ENCODE data around the gene CHST12.

Gene CHST12

GRCh38 chr7:2362385-2363088, 40.9 kb upstream of the CHST12 start:
- H3K4me3 ChIP-seq (ENCODE audit: low read depth, low read length) = no peak overlapping the region

GRCh38 chr7:2369139-2369538, 34.3 kb upstream of the CHST12 start:
- no peak for TF ChIP-seq MYC (IDR thresholded peaks at IDR 0.05; ENCODE audit: low read depth, low read length)
- TF ChIP-seq CTCF (IDR thresholded peaks at IDR 0.05; ENCODE audit: low read depth, low read length) = no peak
- TF ChIP-seq MAX (IDR thresholded peaks at IDR 0.05; ENCODE audit: low read depth, low read length) = no peak
- TF ChIP-seq POLR2A (IDR thresholded peaks at IDR 0.05; ENCODE audit: extremely low read depth, insufficient read length) = no peak
- no peak for DNase-seq (ENCODE audit: low read depth)
- H3K4me3 ChIP-seq (ENCODE audit: low read depth, low read length) = no peak overlapping the region

More at GRCh38 chr7:2362385-2363088, 40.9 kb upstream of the CHST12 start:
- DNase-seq (ENCODE audit: low read depth) = no peak
- TF ChIP-seq MAX (IDR thresholded peaks at IDR 0.05; ENCODE audit: low read depth, low read length) (no peak), POLR2A (IDR thresholded peaks at IDR 0.05; ENCODE audit: extremely low read depth, insufficient read length) (no peak), CTCF (IDR thresholded peaks at IDR 0.05; ENCODE audit: low read depth, low read length) (no peak), MYC (IDR thresholded peaks at IDR 0.05; ENCODE audit: low read depth, low read length) (no peak)

- no peak for DNase-seq (ENCODE audit: low read depth)
- H3K4me3 ChIP-seq (ENCODE audit: low read depth, low read length) = no peak overlapping the region
- no peak for TF ChIP-seq POLR2A (IDR thresholded peaks at IDR 0.05; ENCODE audit: extremely low read depth, insufficient read length)
- TF ChIP-seq MAX (IDR thresholded peaks at IDR 0.05; ENCODE audit: low read depth, low read length) = no peak
- TF ChIP-seq MYC (IDR thresholded peaks at IDR 0.05; ENCODE audit: low read depth, low read length) = no peak
Observed at GRCh38 chr7:2371329-2371728, 32.1 kb upstream of the CHST12 start.

GRCh38 chr7:2372724-2373123, 30.7 kb upstream of the CHST12 start:
- H3K4me3 ChIP-seq (ENCODE audit: low read depth, low read length) = no peak overlapping the region
- DNase-seq (ENCODE audit: low read depth) = no peak
- no peak for TF ChIP-seq POLR2A (IDR thresholded peaks at IDR 0.05; ENCODE audit: extremely low read depth, insufficient read length)
- TF ChIP-seq MAX (IDR thresholded peaks at IDR 0.05; ENCODE audit: low read depth, low read length) = no peak
- no peak for TF ChIP-seq MYC (IDR thresholded peaks at IDR 0.05; ENCODE audit: low read depth, low read length)
- no peak for TF ChIP-seq CTCF (IDR thresholded peaks at IDR 0.05; ENCODE audit: low read depth, low read length)

- no peak overlapping the region for H3K4me3 ChIP-seq (ENCODE audit: low read depth, low read length)
- TF ChIP-seq MAX (IDR thresholded peaks at IDR 0.05; ENCODE audit: low read depth, low read length) = no peak
- TF ChIP-seq CTCF (IDR thresholded peaks at IDR 0.05; ENCODE audit: low read depth, low read length) = no peak
- no peak for TF ChIP-seq MYC (IDR thresholded peaks at IDR 0.05; ENCODE audit: low read depth, low read length)
- TF ChIP-seq POLR2A (IDR thresholded peaks at IDR 0.05; ENCODE audit: extremely low read depth, insufficient read length) = no peak
- DNase-seq (ENCODE audit: low read depth) = peak; percentile 45
Observed at GRCh38 chr7:2373124-2373556, 30.3 kb upstream of the CHST12 start.

- no peak for TF ChIP-seq MAX (IDR thresholded peaks at IDR 0.05; ENCODE audit: low read depth, low read length)
- peak; percentile 17 for TF ChIP-seq POLR2A (IDR thresholded peaks at IDR 0.05; ENCODE audit: extremely low read depth, insufficient read length)
- TF ChIP-seq MYC (IDR thresholded peaks at IDR 0.05; ENCODE audit: low read depth, low read length) = no peak
- no peak for TF ChIP-seq CTCF (IDR thresholded peaks at IDR 0.05; ENCODE audit: low read depth, low read length)
- no peak overlapping the region for H3K4me3 ChIP-seq (ENCODE audit: low read depth, low read length)
- no peak for DNase-seq (ENCODE audit: low read depth)
Observed at GRCh38 chr7:2373646-2374045, 29.8 kb upstream of the CHST12 start.
